ENCODE measurements around the gene PSEN2.
"Not testable (repeated sequence)": the region's sequence is repeated elsewhere in the genome, so short reads cannot be mapped to it uniquely, and the experiment has no call there.

Gene PSEN2

DNA sequence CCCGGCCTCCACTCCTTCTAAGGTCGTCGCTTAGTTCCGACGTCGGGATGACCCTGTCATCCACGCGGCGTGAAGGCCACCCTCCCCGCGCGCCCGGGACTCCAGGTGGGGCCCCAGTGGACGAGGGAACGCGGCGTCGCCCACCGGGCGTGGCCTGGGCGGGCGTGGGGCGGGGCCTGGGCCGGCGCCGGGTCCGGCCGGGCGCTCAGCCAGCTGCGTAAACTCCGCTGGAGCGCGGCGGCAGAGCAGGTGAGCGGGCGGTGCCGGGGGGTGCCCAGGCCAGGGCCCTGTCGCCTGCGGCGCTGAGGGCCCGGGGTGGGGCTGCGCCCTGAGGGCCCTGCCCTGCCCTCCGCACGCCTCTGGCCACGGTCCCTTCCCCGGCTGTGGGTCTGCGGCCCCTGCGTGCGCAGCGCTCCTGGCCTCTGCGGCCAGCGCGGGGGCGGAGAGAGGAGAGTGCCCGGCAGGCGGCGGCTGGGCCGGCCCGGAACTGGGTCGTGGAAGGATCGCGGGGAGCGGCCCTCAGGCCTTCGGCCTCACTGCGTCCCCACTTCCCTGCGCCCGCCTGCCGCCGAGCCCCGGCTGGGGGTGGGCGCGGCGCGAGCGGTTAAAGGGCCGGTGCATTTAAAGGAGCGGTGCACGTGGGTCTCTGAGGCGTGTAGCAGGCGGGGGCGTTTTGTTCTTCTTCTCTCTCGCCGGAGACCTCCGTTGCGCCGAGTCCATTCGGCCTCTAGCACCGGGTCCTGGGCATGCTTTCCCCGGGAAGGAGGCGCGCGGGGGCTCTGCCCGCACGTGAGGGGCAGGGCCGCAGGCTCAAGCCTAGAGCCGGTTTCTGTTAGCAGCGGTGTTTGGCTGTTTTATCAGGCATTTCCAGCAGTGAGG, at the start of gene PSEN2:
TSS of gene PSEN2 (plus strand) at position 216 of the 879 bp plus-strand sequence. CDS start 11,292 bp downstream, outside the sequence.
- DNase-seq = peak; percentile 47

DNA sequence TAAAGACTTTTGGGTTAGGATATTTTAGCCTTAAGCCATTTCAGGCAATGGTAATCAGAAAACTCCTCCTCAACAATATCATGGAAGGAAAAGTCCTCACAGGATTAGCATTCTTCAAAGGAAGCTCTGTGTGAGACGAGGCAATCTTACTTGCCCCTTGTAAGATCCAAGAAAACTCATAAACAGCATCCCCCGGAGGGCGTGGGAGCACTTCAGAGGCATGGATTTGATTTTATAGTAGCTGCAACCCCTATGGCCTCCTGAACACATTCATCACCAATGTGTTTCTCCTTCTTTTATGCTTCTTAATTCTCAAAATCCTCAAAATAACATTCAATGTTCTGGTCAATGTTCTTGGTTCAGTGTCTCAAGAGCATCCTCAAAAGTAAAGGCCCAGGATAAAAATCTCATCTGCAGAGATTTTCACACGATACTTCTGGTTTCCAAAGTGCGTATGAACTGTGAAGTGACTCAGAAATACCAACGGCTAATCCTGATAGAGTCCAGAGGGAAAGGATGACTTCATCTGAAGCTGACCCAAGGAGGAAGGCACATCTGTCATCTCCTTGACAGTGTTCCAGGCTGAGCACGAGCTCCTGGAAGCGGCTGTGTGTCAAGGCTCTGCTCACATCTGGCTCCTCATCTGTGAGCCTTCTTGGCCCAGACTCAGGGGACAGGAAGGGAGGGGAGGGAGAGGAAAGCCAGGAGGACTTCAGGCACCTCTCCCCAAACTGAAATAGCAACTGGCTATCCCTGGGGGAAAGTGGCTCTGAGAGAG, 49.3 kb upstream of the PSEN2 start:
- DNase-seq = no peak

DNA sequence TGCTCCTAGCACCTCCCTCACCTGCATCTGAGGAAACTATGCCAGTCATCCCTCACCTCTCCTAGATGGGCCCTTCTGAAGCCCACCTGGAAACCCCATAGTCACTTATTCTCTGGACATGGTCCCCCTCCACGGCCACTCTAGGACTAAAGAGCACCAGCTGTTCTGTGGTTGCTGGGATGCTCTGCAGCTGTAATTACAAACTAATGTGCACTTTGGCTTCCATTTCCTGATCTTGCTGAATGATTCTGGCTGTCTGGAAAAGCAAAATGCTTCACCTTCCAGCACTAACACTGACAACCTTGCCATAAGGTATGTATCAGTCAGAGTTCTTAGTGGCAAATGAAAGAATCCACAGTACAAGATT, 48.7 kb upstream of the PSEN2 start:
- no peak for DNase-seq

DNA sequence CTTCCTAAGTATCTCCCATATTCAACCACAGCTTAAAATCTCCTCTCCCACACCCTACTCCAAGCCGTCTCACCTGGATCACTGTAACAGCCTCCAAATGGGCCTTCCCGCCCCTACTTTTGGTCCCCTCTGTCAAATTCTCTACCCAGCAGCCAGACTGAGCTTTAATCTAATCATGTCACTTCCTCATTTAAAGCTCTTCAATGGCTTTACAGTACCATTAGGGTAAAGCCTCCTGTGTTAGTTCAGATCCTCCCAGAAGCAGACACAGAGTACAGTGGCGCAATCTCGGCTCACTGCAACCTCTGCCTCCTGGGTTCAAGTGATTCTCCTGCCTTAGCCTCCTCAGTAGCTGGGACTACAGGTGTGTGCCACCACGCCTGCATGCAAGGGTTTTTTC, 46.8 kb upstream of the PSEN2 start:
- no peak for DNase-seq

DNA sequence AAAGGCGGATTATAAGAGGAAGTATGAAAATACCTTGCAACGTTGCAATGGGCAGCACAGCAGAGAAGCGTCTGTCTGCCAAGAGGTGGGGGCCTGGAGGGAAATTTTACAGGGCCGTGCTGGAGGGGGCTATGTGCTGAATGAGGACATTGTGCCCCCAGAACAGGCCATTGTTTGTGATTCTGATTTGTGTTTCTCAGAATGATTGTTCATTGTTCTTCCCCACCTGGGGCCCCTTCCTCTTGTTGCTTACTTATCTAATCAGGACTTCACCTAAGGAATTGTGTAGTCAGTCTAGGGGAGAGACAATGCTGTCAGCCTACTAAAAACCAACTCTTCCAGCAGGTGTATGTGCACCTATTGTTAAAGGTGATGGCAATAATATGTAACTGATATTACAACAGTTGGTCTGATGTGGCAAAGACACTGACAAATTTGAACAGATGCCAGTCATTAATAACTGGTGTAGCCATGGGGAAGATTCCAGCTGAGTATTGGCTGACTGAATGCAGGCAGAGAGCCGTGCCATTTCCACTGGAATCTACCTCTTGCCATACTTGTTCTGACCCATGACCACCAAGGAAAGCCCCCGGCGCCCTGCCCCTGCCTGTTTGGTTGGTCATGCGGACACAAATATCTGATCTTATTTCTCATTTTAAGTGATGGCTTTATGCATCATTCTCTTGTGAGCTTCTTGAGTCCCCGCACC, 45.2 kb upstream of the PSEN2 start:
- no peak for DNase-seq

DNA sequence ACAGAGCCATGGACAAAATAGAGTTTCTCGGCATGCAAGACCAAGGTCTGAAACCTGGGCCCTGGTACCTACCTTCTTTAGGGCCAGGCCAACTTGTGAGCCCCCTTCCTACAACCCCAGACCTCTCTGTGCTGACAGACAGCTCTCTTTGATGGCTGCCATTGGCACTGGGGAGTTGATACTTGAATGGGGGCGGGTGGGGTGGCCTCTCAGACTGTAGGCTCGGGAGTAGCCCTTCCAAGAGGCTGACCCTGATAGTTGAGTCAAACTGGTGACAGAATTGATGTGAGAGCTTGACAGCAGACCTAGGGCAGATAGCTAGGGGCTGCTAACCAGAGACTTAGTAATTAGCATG, 44.7 kb upstream of the PSEN2 start:
- no peak for DNase-seq

DNA sequence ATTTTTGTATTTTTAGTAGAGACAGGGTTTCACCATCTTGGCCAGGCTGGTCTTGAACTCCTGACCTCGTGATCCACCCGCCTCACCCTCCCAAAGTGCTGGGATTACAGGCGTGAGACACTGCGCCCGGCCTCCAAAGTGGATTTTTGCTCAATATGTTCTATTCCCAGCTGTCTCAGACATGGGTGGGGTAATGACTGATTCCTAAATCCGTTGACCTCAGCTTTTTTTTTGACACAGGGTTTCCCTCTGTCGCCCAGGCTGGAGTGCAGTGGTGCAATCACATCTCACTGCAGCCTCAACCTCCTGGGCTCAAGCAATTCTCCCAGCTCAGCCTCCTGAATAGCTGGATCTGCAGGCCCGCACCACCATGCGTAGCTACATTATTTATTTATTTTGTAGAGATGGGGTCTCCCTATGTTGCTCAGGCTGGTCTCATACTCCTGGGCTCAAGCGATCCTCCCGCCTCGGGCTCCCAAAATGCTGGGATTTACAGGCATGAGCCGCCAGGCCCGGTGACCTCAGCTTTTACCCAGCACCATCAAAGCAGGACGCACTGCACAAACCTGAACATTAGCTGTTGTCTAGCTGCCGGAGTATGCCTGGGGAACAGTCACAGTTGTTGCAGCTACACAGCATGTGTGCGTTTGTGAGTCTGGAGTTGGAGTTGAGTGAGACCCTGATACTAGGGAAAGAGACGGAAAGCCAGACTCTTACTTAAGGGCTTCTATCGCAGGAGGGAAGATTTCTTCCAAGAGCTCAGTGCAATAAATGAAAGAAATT, 43.7 kb upstream of the PSEN2 start:
- no peak for DNase-seq

DNA sequence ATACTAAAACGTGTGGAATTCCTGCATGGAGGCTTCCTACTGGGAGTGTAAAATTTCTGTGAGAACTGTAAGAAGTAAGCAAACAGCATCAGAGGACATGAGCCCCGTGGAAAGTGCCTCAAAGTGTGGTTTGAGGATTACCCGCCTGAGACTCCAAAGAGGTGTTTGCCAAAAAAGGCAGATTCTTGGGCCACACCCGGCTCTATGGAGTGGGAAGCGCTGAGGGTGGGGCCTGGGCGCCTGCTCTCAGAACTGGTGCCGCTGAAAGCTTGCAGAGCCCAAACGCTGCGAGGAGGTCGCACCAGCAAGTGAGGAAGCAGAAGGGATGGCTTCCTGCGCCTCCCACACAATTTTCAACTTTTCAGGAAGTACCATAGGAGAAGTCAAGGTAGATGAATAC, 43.0 kb upstream of the PSEN2 start:
- no peak for DNase-seq

DNA sequence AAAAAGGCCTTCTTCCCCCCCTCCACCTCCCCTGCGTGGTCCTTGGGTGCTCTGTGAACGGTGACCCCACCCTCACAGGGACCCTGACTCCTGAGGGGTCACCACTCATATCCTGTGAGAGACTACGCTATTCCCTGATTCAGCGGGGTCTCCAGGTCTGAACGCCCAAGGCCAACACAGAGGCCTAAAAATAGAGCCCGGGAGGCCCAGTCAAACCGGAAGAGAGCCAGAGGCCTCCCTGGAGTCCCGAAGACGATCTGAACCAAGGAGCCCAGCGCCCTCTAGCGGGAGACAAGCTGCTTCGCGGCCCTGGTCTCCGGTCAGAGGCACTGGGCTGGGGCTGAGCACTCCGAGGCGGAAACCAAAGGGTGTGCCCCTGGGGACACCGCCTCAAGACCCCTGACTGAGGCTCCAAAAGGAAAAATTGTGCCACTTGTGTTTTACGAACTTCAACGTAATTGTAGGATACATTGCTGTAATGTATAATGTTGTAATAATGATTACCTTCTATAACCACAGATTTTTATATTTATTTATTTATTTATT, 42.4 kb upstream of the PSEN2 start:
- peak; percentile 91 for DNase-seq

DNA sequence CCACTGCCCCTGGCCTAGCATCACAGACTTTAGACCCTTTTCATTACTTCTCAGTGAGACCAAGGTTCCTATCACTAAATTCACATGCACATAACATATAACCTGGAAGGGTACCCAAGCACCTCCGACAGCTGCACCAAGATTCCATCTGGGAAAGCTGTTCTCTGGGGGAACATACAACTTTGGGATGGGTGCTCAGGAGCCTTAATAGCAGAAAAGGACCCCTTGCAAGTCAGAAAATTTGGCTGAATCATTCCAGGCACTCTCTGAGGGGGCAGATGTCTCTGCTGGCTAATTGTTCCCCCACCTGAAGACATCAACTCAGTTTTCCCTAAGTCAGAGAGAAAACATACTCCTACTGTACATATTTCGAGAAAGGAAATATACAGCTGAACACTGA, 41.3 kb upstream of the PSEN2 start:
- no peak for DNase-seq

DNA sequence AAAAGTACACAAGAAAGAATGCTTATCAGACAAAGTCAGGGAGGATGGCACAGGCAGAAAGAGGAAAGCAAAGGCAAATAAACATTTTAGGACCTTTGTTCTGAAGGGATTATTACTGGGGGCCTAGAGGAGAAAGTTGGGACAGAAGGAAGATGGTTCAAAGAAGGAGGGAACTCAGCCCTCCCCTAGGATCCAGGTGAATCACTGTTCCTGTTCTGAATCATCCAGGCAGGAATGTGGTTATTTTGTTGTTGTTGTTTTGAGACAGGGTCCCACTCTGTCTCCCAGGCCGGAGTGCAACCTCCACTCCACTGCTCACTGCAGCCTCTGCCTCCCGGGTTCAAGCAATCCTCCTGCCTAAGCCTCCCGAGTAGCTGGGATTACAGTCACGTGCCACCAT, 38.5 kb upstream of the PSEN2 start:
- no peak for DNase-seq

DNA sequence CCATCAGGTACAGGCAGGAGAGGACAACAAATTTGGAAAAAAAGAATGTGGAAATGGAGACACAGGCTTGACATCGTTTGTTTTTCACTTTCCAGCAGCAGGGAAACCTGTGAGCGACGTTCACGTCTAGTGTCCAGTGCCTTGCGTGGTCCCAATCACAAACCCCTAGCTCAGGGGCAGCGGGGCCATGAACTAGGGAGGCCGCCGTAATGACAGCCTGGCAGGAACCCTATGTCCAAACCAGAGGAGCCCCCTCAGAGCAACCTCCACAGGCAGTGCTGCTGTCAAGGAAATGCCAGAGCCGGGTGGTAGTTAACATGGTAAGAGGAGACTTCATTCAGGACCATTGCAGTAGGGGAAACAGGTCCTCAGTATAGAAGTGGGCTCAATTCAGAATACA, 37.8 kb upstream of the PSEN2 start:
- DNase-seq = no peak

DNA sequence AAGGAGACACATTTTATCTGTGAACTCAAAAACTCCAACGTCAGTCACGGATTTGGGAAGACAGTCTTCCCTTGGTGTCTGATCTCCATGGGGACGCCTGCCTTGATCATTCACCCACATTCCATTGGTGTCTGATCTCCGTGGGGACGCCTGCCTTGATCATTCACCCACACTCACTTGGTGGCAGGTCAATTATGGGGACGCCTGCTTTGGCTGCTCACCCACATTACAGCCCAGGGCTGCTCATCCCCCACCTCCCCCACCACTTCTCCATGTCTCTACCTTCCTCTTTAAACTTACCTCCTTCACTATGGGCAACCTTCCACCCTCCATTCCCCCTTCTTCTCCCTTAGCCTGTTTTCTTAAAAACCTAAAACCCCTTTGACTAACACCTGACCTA, 36.2 kb upstream of the PSEN2 start:
- DNase-seq = not testable (repeated sequence)

DNA sequence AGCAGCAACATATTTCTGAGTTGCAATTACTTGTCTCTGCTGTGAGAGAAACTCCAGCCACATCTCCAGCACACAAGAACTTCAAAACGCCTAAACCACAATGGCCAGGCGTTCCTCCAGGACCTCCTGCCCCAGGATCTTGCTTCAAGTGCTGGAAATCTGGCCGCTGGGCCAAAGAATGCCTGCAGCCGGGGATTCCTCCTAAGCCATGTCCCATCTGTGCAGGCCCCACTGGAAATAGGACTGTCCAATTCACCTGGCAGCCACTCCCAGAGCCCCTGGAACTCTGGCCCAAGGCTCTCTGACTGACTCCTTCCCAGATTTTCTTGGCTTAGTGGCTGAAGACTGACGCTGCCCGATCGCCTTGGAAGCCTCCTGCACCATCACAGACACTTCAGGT, 35.0 kb upstream of the PSEN2 start:
- not testable (repeated sequence) for DNase-seq

DNA sequence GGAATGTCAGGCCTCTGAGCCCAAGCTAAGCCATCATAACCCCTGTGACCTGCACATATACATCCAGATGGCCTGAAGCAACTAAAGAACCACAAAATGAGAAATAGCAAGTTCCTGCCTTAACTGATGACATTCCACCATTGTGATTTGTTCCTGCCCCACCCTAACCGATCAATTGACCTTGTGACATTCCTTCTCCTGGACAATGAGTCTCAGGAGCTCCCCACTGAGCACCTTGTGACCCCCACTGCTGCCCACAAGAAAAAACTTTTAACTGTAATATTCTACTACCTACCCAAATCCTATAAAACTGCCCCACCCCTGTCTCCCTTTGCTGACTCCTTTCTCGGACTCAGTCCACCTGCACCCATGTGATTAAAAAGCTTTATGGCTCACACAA, 32.5 kb upstream of the PSEN2 start:
- not testable (repeated sequence) for DNase-seq

DNA sequence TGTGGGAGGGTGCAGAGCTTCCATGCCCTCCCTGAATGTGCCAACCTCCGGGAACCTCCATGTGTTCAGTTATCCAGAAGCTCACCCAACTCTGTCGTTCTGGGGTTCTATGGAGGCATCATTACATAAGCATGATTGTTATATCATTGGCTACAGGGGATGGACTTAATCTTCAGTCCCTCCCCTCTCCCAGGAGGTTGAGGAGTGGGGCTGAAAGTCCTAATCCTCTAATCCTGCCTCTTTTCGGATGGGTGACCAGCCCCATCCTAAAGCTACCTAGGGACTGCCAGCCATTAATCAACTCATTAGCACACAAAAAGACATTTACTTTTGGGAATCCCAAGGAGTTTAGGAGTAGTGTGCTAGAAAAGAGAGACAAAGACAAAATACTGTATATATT, 32.0 kb upstream of the PSEN2 start:
- DNase-seq = no peak

DNA sequence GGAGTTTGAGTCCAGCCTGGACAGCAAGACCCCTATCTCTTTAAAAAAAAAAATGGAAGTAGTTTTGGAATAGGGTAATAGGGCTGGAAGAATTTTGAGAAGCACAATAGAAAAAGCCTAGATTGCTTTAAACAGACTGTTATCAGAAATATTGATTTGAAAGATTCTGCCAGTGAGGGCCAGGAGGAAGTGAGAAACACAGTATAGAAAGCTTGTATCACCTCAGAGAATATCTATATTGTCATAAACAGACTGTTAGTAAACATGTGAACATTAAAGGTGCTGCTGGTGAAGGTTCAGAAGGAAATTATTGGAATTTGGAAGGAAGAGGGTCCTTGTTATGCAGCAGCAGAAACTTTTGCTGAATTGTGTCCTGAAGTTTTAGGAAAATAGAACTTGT, 24.8 kb upstream of the PSEN2 start:
- DNase-seq = no peak

DNA sequence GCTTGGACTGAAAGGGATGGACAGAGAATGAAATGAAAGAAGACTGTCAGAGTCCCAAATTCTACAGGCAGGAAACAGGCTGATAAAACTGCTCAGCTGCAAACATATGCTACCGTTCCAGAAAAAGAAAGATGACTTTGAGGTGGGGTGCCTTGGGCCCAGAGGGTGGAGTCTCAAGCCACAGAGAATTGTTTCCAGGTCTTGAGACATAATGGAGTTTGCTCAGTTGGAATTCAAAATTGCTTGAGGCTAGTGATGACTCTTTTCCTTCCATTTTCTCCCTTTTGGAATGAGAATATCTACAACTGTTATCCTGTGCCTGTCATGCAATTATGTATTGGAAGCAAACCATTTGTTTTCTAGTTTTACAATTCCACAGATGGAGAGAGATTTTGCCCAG, 23.6 kb upstream of the PSEN2 start:
- DNase-seq = no peak

DNA sequence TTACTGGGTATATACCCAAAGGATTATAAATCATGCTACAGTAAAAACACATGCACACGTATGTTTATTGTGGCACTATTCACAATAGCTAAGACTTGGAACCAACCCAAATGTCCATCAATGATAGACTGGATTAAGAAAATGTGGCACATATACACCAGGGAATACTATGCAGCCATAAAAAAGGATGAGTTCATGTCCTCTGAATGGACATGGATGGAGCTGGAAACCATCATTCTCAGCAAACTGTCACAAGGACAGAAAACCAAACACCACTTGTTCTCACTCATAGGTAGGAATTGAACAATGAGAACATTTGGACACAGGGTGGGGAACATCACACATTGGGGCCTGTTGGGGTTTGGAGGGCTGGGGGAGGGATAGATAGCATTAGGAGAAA, 15.9 kb upstream of the PSEN2 start:
- not testable (repeated sequence) for DNase-seq

DNA sequence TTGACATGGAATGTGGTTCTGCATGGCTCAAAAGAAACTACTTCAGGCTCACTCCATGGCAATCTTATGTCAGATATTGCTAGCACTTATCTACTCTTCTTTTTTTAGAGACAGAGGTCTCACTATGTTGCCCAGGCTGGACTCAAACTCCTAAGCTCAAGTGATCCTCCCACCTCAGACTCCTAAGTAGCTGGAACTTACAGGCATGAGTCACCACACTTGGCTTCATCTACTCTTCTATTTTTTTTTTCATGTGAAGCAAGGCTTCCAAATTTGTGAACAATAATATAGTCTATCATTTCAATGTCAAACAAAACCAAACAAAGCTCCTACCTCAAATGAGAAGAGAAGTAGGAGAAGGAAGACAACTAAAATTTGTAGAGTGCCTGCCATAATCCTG, 7.5 kb upstream of the PSEN2 start:
- no peak for DNase-seq

DNA sequence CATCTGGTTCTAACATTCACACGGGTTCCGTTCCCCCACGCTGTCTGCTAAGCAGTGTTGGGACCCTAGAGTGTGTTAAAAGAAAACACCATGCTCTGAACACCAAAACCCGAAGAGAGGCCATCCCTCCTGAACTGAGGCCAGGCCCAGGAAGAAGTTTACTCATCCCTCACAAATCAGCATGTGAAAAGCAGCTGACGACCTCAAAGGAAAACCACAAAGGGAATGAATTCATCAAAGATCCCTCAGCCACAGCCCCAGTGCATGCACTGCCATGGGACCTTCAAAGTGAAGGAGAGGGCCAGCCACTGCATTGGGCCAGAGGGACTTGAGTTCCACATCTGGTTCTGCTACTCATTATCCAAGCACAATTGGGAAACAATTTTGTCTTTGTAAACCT, 7.0 kb upstream of the PSEN2 start:
- DNase-seq = no peak

DNA sequence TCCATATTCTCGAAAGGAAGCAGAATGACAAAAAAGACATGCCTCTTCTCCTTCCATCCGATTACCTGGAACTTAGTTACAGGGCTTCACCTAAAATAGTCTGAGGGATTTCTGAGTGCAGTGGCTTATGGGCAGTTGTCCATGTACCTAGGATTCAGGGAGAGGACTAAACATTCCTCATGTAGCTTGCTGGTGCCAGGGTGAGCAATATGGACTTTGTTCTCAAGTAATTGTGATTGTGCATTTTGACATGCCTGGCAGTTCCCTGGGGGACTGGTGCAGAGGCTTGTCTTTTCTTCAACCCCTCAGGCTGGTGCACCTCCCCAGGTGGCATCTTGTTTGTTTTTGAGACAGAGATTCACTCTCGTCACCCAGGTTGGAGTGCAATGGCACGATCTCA, 6.1 kb upstream of the PSEN2 start:
- DNase-seq = no peak

DNA sequence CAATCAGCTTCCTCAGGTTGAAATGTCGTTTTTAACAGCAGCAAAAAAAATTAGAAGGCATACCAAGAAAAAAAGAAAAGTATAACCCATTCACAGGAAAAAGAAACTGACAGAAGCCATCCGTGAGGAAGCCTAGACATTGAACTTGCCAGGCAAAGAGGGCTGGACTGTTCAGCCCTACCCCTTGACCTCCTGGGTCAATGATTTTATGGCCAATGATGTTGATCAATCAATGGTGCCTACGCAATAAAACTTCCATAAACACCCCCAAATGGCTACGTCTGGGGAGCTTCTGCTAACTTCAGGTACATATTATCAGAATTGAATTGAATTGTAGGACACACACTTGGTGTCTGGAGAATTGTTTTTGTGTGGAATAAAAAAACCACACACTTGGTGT, 4.8 kb upstream of the PSEN2 start:
- DNase-seq = no peak
